IPS-20b (cell line): Measurements from ENCODE around the gene CCL5.

Experiments used
- H3K27ac ChIP-seq: one replicate; pipeline ENCODE4 v1.5.1; 2013; ENCODE audit warnings: low read length
- H3K27me3 ChIP-seq: 2 replicates; pipeline ENCODE4 v1.6.1; 2013; ENCODE audit warnings: mild to moderate bottlenecking, low read length, inconsistent platforms; ENCODE audit not compliant: insufficient read depth
- H3K36me3 ChIP-seq: 2 replicates; pipeline ENCODE4 v1.6.1; 2013; ENCODE audit warnings: low read depth, mild to moderate bottlenecking, inconsistent platforms, low read length, moderate library complexity; ENCODE audit not compliant: insufficient read depth
- H3K4me1 ChIP-seq: 2 replicates; pipeline ENCODE4 v1.6.1; 2013; ENCODE audit warnings: mild to moderate bottlenecking, control low read depth, inconsistent platforms, low read length, moderate library complexity; ENCODE audit not compliant: insufficient read depth
- H3K4me3 ChIP-seq: 2 replicates; pipeline ENCODE4 v1.5.1; 2013; ENCODE audit warnings: mild to moderate bottlenecking, low read length, inconsistent platforms
- H3K9ac ChIP-seq: 2 replicates; pipeline ENCODE4 v1.6.1; 2013; ENCODE audit warnings: low read depth, mild to moderate bottlenecking, inconsistent platforms, low read length, moderate library complexity
- H3K9me3 ChIP-seq: 2 replicates; pipeline ENCODE4 v1.6.1; 2013; ENCODE audit warnings: mild to moderate bottlenecking, low read depth, low read length, inconsistent platforms; ENCODE audit not compliant: insufficient read depth

Gene CCL5

GRCh38 chr17:35879773-35880654 is at the start of gene CCL5:
CCL5 (minus strand) TSS chr17:35880360.
- Histone ChIP-seq H3K27ac (no peak within 1 kb of the TSS), H3K4me1 (no peaks in the 10 kb centered on the region), H3K4me3 (no peak within 1 kb of the TSS), H3K9me3 (no peaks in the 10 kb centered on the region), H3K36me3 (no peaks in the 10 kb centered on the region), H3K9ac (no peak within 1 kb of the TSS), H3K27me3 (no peaks in the 10 kb centered on the region)

DNA sequence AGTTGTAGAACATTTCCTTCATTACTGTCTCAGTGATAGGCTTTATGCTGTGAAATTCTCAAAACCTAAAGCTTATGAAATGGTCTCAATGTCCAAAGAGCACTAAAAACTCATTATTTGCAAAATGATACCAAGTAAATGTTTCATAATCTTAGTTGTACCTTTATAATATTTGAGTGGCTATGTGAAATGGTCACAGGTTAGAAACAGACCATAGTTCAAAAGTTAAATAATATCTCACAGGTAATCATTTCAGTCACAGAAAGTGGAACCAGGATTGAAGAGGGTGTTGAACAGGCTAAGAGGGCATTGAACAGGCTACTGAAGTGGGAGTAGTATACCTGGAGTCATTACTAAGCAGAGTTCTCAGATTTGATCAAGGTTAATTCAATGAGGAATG is 47.6 kb upstream of the CCL5 start:
- H3K4me1 ChIP-seq: peaks cover 11% of the 10 kb centered on the region; the same call in 1 of the 2 replicates
- H3K9me3 ChIP-seq: no peaks in the 10 kb centered on the region
- peaks cover 10% of the 10 kb centered on the region; the same call in 1 of the 2 replicates for H3K36me3 ChIP-seq
- no peak overlapping the region for H3K4me3 ChIP-seq
- H3K9ac ChIP-seq: no peak overlapping the region
- no peak overlapping the region for H3K27ac ChIP-seq
- H3K27me3 ChIP-seq: peaks cover 9% of the 10 kb centered on the region; the same call in 1 of the 2 replicates

DNA sequence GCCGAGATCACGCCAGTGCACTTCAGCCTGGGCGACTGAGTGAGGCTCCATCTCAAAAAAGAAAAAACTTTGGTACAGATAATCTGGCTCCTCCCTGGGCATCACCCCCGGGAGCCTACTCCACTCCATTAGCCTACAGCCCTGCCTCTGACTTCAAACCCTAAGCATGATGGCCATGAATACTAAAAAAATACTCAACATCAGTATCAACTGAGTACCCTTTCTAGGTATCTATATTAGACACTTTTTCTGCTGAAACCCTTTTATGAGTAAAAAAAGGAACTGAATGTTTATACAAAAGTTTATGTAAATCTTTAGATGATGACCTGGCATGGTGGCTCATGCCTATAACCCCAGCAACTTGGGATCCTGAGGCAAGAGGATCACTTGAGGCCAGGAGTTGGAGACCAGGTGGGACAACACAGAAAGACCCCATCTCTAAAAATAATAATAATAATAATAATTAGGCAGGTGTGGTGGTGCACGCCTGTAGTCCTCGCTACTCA is 43.5 kb upstream of the CCL5 start:
- no peaks in the 10 kb centered on the region for H3K9me3 ChIP-seq
- no peak overlapping the region for H3K27ac ChIP-seq
- peaks cover 10% of the 10 kb centered on the region; the same call in 1 of the 2 replicates for H3K36me3 ChIP-seq
- H3K27me3 ChIP-seq: no peaks in the 10 kb centered on the region
- H3K9ac ChIP-seq: no peak overlapping the region
- no peaks in the 10 kb centered on the region for H3K4me1 ChIP-seq
- no peak overlapping the region for H3K4me3 ChIP-seq

GRCh38 chr17:35920229-35920628 is 40.1 kb upstream of the CCL5 start:
- Histone ChIP-seq H3K4me1 (no peaks in the 10 kb centered on the region), H3K9ac (no peak overlapping the region), H3K36me3 (peaks cover 8% of the 10 kb centered on the region; the same call in 1 of the 2 replicates), H3K27ac (no peak overlapping the region), H3K9me3 (peaks cover 12% of the 10 kb centered on the region), H3K4me3 (no peak overlapping the region), H3K27me3 (no peaks in the 10 kb centered on the region)

DNA sequence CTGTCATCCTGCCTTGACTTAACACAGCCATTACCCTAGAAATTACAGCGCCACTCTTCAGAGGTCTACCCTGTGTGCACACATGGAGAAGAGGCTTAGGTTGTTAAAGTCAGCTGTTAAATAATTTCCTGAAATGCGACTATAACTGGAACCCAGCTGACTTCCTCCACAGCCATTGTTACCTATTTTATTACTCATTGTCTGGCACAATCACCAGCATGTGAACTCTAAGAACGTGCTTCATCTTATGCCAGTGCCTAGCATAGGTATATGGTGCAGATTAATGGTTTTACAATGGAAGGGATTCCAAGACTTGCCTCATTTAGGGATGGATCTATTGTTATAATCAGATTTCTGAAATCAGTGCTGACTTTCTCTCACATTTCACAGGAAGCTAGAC is 38.5 kb upstream of the CCL5 start:
- Histone ChIP-seq H3K9ac (no peak overlapping the region), H3K36me3 (peaks cover 4% of the 10 kb centered on the region; the same call in 1 of the 2 replicates), H3K4me1 (no peaks in the 10 kb centered on the region), H3K27me3 (no peaks in the 10 kb centered on the region), H3K4me3 (no peak overlapping the region), H3K27ac (no peak overlapping the region), H3K9me3 (peaks cover 28% of the 10 kb centered on the region)

GRCh38 chr17:35917519-35918213 is 37.5 kb upstream of the CCL5 start:
- Histone ChIP-seq H3K27me3 (no peaks in the 10 kb centered on the region), H3K36me3 (peaks cover 4% of the 10 kb centered on the region; the same call in 1 of the 2 replicates), H3K4me3 (no peak overlapping the region), H3K4me1 (no peaks in the 10 kb centered on the region), H3K27ac (no peak overlapping the region), H3K9me3 (peaks cover 37% of the 10 kb centered on the region), H3K9ac (no peak overlapping the region)

DNA sequence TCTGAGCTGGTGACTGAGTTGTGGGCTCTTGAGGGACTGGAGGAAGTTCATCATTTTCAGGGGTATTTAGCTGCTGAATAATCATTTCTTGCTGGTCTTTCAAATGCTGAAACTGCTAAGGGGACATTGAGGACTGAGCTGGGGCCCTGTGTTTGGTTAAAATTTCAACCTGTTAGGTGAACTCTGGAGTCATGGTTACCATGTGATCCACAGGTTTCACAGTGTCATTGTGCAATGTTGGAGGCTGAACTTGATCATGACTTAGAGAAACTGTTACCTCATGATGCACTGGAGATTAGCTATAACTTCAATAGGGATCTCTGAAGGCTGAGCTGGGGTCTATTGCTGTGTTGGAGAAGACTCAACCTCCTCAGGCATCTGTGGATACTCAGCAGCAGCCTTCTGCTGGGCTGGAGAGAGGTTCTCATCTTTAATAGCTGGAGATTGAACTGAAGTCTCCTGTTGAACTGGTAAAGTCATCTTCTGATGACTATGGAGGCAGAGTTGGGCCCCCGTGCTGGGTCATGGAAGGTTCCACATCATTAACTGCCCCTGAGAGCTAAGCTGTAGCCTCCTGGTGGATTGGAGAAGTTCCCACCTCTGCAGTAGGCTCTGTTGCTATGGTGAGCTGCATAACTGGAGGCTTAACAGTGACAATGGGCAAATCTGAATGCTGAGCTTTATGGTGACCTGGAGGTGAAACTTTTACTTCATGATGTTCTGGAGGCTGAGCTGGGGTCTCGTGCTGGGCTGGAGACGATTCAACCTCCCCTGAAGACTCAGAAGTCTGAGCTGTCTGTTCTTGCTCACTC is 35.2 kb upstream of the CCL5 start:
- Histone ChIP-seq H3K27ac (no peak overlapping the region), H3K36me3 (0 out of 2 replicates have a peak, but pooled peaks cover 4% of the 10 kb centered on the region), H3K9ac (no peak overlapping the region), H3K4me1 (no peaks in the 10 kb centered on the region), H3K9me3 (peaks cover 47% of the 10 kb centered on the region), H3K4me3 (no peak overlapping the region), H3K27me3 (no peaks in the 10 kb centered on the region)

DNA sequence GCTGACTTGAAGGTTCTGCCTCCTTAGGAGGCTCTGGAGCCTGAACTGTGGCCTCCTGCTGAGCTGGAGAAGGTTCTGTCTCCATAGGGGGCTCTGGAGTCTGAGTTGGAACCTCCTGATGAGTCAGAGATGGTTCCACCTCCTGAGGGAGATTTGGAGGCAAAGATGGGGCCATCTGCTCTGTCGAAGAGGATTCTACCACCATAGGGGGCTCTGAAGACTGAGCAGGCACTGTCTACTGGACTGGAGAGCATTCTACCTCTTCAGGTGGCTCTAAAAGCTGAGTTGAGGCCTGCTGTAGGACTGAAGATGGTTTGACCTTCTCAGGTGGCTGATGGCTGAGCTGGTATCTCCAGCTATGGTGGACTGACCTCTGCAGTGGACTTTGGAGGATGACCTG is 34.2 kb upstream of the CCL5 start:
- H3K4me1 ChIP-seq: no peaks in the 10 kb centered on the region
- no peak overlapping the region for H3K4me3 ChIP-seq
- no peak overlapping the region for H3K27ac ChIP-seq

GRCh38 chr17:35913609-35914008 is 33.4 kb upstream of the CCL5 start:
- Histone ChIP-seq H3K36me3 (0 out of 2 replicates have a peak, but pooled peaks cover 4% of the 10 kb centered on the region), H3K4me1 (no peaks in the 10 kb centered on the region), H3K27me3 (no peaks in the 10 kb centered on the region), H3K27ac (no peak overlapping the region), H3K9me3 (peaks cover 56% of the 10 kb centered on the region), H3K9ac (no peak overlapping the region), H3K4me3 (no peak overlapping the region)

More for the DNA sequence above, 34.2 kb upstream of the CCL5 start:
- Histone ChIP-seq H3K27me3 (no peaks in the 10 kb centered on the region), H3K36me3 (0 out of 2 replicates have a peak, but pooled peaks cover 4% of the 10 kb centered on the region), H3K9ac (no peak overlapping the region), H3K9me3 (peaks cover 49% of the 10 kb centered on the region)

DNA sequence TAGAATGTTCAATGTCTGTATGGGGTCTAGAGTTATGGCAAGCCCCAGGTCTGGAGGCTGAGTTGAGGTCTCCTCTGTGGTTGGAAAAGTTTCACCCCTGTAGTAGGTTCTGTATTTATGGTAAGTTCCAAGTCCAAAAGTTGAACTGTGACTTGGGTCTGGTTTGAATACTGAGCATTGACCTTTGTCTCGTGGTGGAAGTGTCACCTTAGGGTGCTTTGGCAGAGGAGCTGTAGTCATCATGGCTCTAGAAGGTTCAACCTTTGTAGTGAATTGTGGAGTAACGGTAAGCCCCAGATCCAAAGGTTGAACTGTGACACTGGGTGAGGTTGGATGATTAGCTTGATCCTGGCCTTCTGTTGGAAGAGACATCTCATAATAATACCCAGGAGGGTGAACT is 32.8 kb upstream of the CCL5 start:
- no peak overlapping the region for H3K27ac ChIP-seq

GRCh38 chr17:35912339-35912912 is 32.3 kb upstream of the CCL5 start:
- H3K36me3 ChIP-seq: 0 out of 2 replicates have a peak, but pooled peaks cover 4% of the 10 kb centered on the region
- H3K27ac ChIP-seq: no peak overlapping the region
- H3K9ac ChIP-seq: no peak overlapping the region
- peaks cover 57% of the 10 kb centered on the region for H3K9me3 ChIP-seq
- no peaks in the 10 kb centered on the region for H3K4me1 ChIP-seq
- no peaks in the 10 kb centered on the region for H3K27me3 ChIP-seq
- H3K4me3 ChIP-seq: no peak overlapping the region

More for the DNA sequence above, 32.8 kb upstream of the CCL5 start:
- Histone ChIP-seq H3K4me3 (no peak overlapping the region), H3K4me1 (no peaks in the 10 kb centered on the region), H3K9ac (no peak overlapping the region), H3K9me3 (peaks cover 58% of the 10 kb centered on the region), H3K36me3 (0 out of 2 replicates have a peak, but pooled peaks cover 4% of the 10 kb centered on the region), H3K27me3 (no peaks in the 10 kb centered on the region)
